ENCODE results near the gene CLIC3.

Gene CLIC3

GRCh38 chr9:136985027-136985602 lies 11.3 kb downstream of the CLIC3 start:
- H3K4me3 ChIP-seq (ENCODE audit: low read length), result no peak overlapping the region
- no peak for DNase-seq (ENCODE audit: low read depth, low spot score)

- no peak overlapping the region for H3K4me3 ChIP-seq (ENCODE audit: low read length)
- DNase-seq (ENCODE audit: low read depth, low spot score), result no peak
Observed at GRCh38 chr9:136984464-136985026, 11.8 kb downstream of the CLIC3 start.

- no peak for DNase-seq (ENCODE audit: low read depth, low spot score)
- no peak overlapping the region for H3K4me3 ChIP-seq (ENCODE audit: low read length)
Observed at GRCh38 chr9:136983656-136984314, 12.6 kb downstream of the CLIC3 start.

GRCh38 chr9:136983167-136983566 lies 13.2 kb downstream of the CLIC3 start:
- no peak for DNase-seq (ENCODE audit: low read depth, low spot score)
- no peak overlapping the region for H3K4me3 ChIP-seq (ENCODE audit: low read length)

GRCh38 chr9:136982232-136983051 lies 13.9 kb downstream of the CLIC3 start, which contains the start of gene LCNL1:
Gene LCNL1, plus strand, starts transcription at chr9:136982993. Its CDS starts 594 bp downstream, at chr9:136983587.
- no peak for DNase-seq (ENCODE audit: low read depth, low spot score)
- H3K4me3 ChIP-seq (ENCODE audit: low read length), result no peak within 1 kb of the TSS

GRCh38 chr9:136981588-136982231 lies 14.7 kb downstream of the CLIC3 start:
- no peak overlapping the region for H3K4me3 ChIP-seq (ENCODE audit: low read length)
- DNase-seq (ENCODE audit: low read depth, low spot score), result no peak

GRCh38 chr9:136980669-136981478 lies 15.5 kb downstream of the CLIC3 start:
- no peak for DNase-seq (ENCODE audit: low read depth, low spot score)

GRCh38 chr9:136979769-136980587 lies 16.4 kb downstream of the CLIC3 start:
- DNase-seq (ENCODE audit: low read depth, low spot score), result no peak
- no peak overlapping the region for H3K4me3 ChIP-seq (ENCODE audit: low read length)

More at GRCh38 chr9:136980669-136981478, 15.5 kb downstream of the CLIC3 start:
- no peak overlapping the region for H3K4me3 ChIP-seq (ENCODE audit: low read length)

GRCh38 chr9:136978865-136979544 lies 17.4 kb downstream of the CLIC3 start:
- DNase-seq (ENCODE audit: low read depth, low spot score), result no peak
- no peak overlapping the region for H3K4me3 ChIP-seq (ENCODE audit: low read length)

GRCh38 chr9:136978073-136978864 lies 18.1 kb downstream of the CLIC3 start:
- no peak for DNase-seq (ENCODE audit: low read depth, low spot score)
- H3K4me3 ChIP-seq (ENCODE audit: low read length), result no peak overlapping the region

GRCh38 chr9:136977649-136978072 lies 18.7 kb downstream of the CLIC3 start:
- DNase-seq (ENCODE audit: low read depth, low spot score), result no peak
- no peak overlapping the region for H3K4me3 ChIP-seq (ENCODE audit: low read length)

- no peak within 1 kb of the TSS for H3K4me3 ChIP-seq (ENCODE audit: low read length)
- DNase-seq (ENCODE audit: low read depth, low spot score), result no peak
Observed at GRCh38 chr9:136977223-136977622, 19.1 kb downstream of the CLIC3 start, which contains the start of gene PTGDS. Gene PTGDS, plus strand, starts transcription at chr9:136977504. Its CDS starts 75 bp downstream, at chr9:136977579.

GRCh38 chr9:136975644-136976043 lies 20.7 kb downstream of the CLIC3 start:
- H3K4me3 ChIP-seq (ENCODE audit: low read length), result no peak overlapping the region
- no peak for DNase-seq (ENCODE audit: low read depth, low spot score)

GRCh38 chr9:136974817-136975535 lies 21.4 kb downstream of the CLIC3 start:
- DNase-seq (ENCODE audit: low read depth, low spot score), result no peak
- H3K4me3 ChIP-seq (ENCODE audit: low read length), result no peak overlapping the region
